Measurements from ENCODE around the gene TRH.
"Not testable (repeated sequence)": the region's sequence is repeated elsewhere in the genome, so short reads cannot be mapped to it uniquely, and the experiment has no call there.

Gene TRH

GRCh38 chr3:129988429-129988828, 13.9 kb downstream of the TRH start:
- CTCF ChIA-PET = interaction anchor here (1.1 to 2.3 kb wide), 2 partner anchors 14 to 48 kb away, joined by 3 to 6 read pairs; no protein-coding TSS in a partner anchor
- DNase-seq (ENCODE audit: extremely low spot score) = no peak
- TF ChIP-seq, protein P1, sequence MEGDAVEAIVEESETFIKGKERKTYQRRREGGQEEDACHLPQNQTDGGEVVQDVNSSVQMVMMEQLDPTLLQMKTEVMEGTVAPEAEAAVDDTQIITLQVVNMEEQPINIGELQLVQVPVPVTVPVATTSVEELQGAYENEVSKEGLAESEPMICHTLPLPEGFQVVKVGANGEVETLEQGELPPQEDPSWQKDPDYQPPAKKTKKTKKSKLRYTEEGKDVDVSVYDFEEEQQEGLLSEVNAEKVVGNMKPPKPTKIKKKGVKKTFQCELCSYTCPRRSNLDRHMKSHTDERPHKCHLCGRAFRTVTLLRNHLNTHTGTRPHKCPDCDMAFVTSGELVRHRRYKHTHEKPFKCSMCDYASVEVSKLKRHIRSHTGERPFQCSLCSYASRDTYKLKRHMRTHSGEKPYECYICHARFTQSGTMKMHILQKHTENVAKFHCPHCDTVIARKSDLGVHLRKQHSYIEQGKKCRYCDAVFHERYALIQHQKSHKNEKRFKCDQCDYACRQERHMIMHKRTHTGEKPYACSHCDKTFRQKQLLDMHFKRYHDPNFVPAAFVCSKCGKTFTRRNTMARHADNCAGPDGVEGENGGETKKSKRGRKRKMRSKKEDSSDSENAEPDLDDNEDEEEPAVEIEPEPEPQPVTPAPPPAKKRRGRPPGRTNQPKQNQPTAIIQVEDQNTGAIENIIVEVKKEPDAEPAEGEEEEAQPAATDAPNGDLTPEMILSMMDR (IDR thresholded peaks at IDR 0.05; ENCODE audit: control extremely low read depth, extremely low read depth, low read depth, missing control alignments) = no peak
- POLR2A ChIA-PET = no interaction called here

DNA sequence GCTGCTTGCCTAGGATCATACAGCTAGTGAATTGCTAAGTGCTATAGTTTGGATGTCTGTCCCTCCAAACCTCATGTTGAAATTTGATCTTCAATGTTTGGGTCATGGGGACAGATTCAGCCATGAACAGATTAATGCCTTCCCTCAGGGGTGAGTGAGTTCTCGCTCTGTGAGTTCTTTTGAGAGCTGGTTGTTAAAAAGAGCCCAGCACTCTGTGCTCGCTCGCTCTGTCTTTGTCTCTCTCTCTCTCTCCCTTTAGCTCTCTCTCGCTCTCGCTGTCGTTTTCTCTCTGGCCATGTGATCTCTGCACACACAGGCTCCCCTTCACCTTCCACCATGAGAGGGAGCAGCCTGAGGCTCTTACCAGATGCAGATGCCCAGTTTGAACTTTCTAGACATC, 14.9 kb downstream of the TRH start:
- CTCF ChIA-PET = interaction anchor here (2.3 kb wide), 1 partner anchor 13 kb away, joined by 6 read pairs; no protein-coding TSS in a partner anchor
- no peak for DNase-seq (ENCODE audit: extremely low spot score)

GRCh38 chr3:129992781-129993180, 18.3 kb downstream of the TRH start:
- ChIA-PET CTCF (interaction anchor here (1.0 to 2.1 kb wide), 6 partner anchors 9 to 609 kb away, joined by 3 to 8 read pairs (median 5); no protein-coding TSS in a partner anchor), POLR2A (no interaction called here)
- TF ChIP-seq, protein P1 (IDR thresholded peaks at IDR 0.05; ENCODE audit: control extremely low read depth, extremely low read depth, low read depth, missing control alignments) = no peak
- no peak for DNase-seq (ENCODE audit: extremely low spot score)

More for the DNA sequence above, 14.9 kb downstream of the TRH start:
- TF ChIP-seq, protein P1 (IDR thresholded peaks at IDR 0.05; ENCODE audit: control extremely low read depth, extremely low read depth, low read depth, missing control alignments) = no peak
- POLR2A ChIA-PET = no interaction called here

GRCh38 chr3:129994883-129995559, 20.5 kb downstream of the TRH start:
- POLR2A ChIA-PET = no interaction called here
- TF ChIP-seq, protein P1 (IDR thresholded peaks at IDR 0.05; ENCODE audit: control extremely low read depth, extremely low read depth, low read depth, missing control alignments) = no peak
- no peak for DNase-seq (ENCODE audit: extremely low spot score)
- CTCF ChIA-PET = interaction anchor here (0.8 to 1.4 kb wide), 3 partner anchors 9 to 53 kb away, joined by 3 to 6 read pairs (median 3); no protein-coding TSS in a partner anchor

GRCh38 chr3:129996073-129996472, 21.6 kb downstream of the TRH start:
- POLR2A ChIA-PET = no interaction called here
- no peak for DNase-seq (ENCODE audit: extremely low spot score)
- CTCF ChIA-PET = interaction anchor here (1.0 to 1.4 kb wide), 2 partner anchors 8 to 54 kb away, joined by 3 to 6 read pairs; no protein-coding TSS in a partner anchor
- TF ChIP-seq, protein P1 (IDR thresholded peaks at IDR 0.05; ENCODE audit: control extremely low read depth, extremely low read depth, low read depth, missing control alignments) = no peak

- CTCF ChIA-PET = interaction anchor here (1.3 to 1.8 kb wide), 2 partner anchors 57 to 371 kb away, joined by 3 to 6 read pairs; no protein-coding TSS in a partner anchor
- POLR2A ChIA-PET; DNase-seq (ENCODE audit: extremely low spot score): not testable (repeated sequence)
Observed at GRCh38 chr3:129999176-129999575, 24.7 kb downstream of the TRH start.
